ENCODE results near the gene MAGI2. TPM values are rescaled to one million over a fixed set of nuclear protein-coding genes. Genes with fewer than 3 reads are reported as not detected.

The MAGI2 gene
- total RNA-seq, 1 experiment from 2014 or later, result 0.25 TPM

DNA sequence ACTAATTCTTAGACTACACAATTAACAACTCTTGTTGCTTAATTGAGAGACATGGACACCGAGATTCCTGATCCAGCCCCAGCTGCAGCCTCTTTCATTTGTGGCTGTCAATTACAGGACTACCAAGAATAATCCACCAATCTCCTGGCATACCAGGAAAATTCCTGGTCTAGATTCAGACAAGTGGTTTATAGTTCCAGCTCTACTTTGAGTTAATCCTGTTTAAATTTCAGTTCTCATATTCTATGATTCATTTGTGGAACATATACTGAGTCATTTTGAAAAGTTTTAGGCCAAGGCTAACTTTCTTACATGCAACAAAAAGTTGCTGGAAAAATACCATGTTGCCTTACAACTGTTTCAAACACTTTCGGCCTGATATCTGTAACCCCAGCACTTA, 253.5 kb downstream of the MAGI2 start:
- Mint-ChIP-seq H3K27me3 (ENCODE audit: insufficient read depth, unreplicated experiment) (no peaks in the 10 kb centered on the region), H3K4me3 (ENCODE audit: unreplicated experiment) (no peak overlapping the region), H3K27ac (ENCODE audit: unreplicated experiment) (no peak overlapping the region), H3K4me1 (ENCODE audit: low read depth, unreplicated experiment) (no peaks in the 10 kb centered on the region), H3K36me3 (ENCODE audit: insufficient read depth, unreplicated experiment) (no peaks in the 10 kb centered on the region), H3K9me3 (ENCODE audit: unreplicated experiment) (no peaks in the 10 kb centered on the region)
- ChIA-PET CTCF (no interaction called here), POLR2A (no interaction called here)
- Histone ChIP-seq H3K36me3 (ENCODE audit: control insufficient read depth, insufficient read depth, low read length) (no peaks in the 10 kb centered on the region), H3K4me1 (no peaks in the 10 kb centered on the region), H3K4me3 (ENCODE audit: low read depth, low read length) (no peak overlapping the region), H3K27me3 (replicated peaks; ENCODE audit: control insufficient read depth, insufficient read depth, low read length) (no peaks in the 10 kb centered on the region), H3K9me3 (no peaks in the 10 kb centered on the region)
- no peak for DNase-seq
- BruUV-seq (replicated peaks), result no TSS peak
- TF ChIP-seq, protein P1, sequence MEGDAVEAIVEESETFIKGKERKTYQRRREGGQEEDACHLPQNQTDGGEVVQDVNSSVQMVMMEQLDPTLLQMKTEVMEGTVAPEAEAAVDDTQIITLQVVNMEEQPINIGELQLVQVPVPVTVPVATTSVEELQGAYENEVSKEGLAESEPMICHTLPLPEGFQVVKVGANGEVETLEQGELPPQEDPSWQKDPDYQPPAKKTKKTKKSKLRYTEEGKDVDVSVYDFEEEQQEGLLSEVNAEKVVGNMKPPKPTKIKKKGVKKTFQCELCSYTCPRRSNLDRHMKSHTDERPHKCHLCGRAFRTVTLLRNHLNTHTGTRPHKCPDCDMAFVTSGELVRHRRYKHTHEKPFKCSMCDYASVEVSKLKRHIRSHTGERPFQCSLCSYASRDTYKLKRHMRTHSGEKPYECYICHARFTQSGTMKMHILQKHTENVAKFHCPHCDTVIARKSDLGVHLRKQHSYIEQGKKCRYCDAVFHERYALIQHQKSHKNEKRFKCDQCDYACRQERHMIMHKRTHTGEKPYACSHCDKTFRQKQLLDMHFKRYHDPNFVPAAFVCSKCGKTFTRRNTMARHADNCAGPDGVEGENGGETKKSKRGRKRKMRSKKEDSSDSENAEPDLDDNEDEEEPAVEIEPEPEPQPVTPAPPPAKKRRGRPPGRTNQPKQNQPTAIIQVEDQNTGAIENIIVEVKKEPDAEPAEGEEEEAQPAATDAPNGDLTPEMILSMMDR (IDR thresholded peaks at IDR 0.05; ENCODE audit: insufficient read depth in 1 of 2, low read depth in 1 of 2, low read length in 1 of 2, severe bottlenecking in 1 of 2, unreplicated experiment in 1 of 2), result no peak
- intact Hi-C loops (cut with micrococcal nuclease; ENCODE audit: unreplicated experiment), result no loop called here

DNA sequence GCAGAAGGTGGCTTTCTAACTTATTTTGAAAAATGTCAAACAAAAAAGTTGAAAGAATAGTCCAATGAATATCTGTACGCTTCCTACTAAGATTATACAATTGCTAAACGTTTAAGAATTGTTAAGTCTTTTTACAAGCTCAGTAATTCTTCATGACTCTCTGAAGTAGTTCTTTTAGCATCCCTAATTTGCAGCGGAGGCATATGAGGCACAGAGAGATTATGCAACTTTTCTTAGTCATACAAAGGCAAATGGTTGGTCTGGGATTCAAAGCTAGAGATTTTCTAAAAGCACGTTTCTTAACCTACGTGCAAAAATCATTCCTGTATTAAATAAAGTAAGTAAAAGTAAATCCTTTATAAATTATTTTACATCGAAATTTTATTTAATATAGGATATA, 254.2 kb downstream of the MAGI2 start:
- no peak for DNase-seq
- Mint-ChIP-seq H3K4me3 (ENCODE audit: unreplicated experiment) (no peak overlapping the region), H3K9me3 (ENCODE audit: unreplicated experiment) (no peaks in the 10 kb centered on the region), H3K27me3 (ENCODE audit: insufficient read depth, unreplicated experiment) (no peaks in the 10 kb centered on the region), H3K27ac (ENCODE audit: unreplicated experiment) (no peak overlapping the region), H3K36me3 (ENCODE audit: insufficient read depth, unreplicated experiment) (no peaks in the 10 kb centered on the region), H3K4me1 (ENCODE audit: low read depth, unreplicated experiment) (no peaks in the 10 kb centered on the region)
- CTCF ChIA-PET, result no interaction called here
- H3K36me3 ChIP-seq (ENCODE audit: control insufficient read depth, insufficient read depth, low read length), result no peaks in the 10 kb centered on the region
- intact Hi-C loops (cut with micrococcal nuclease; ENCODE audit: unreplicated experiment), result no loop called here
- POLR2A ChIA-PET, result no interaction called here
- no TSS peak for BruUV-seq (replicated peaks)
- no peaks in the 10 kb centered on the region for H3K9me3 ChIP-seq
- H3K4me3 ChIP-seq (ENCODE audit: low read depth, low read length), result no peak overlapping the region
- H3K27me3 ChIP-seq (replicated peaks; ENCODE audit: control insufficient read depth, insufficient read depth, low read length), result no peaks in the 10 kb centered on the region
- TF ChIP-seq, protein P1 (IDR thresholded peaks at IDR 0.05; ENCODE audit: insufficient read depth in 1 of 2, low read depth in 1 of 2, low read length in 1 of 2, severe bottlenecking in 1 of 2, unreplicated experiment in 1 of 2), result no peak
- no peaks in the 10 kb centered on the region for H3K4me1 ChIP-seq

DNA sequence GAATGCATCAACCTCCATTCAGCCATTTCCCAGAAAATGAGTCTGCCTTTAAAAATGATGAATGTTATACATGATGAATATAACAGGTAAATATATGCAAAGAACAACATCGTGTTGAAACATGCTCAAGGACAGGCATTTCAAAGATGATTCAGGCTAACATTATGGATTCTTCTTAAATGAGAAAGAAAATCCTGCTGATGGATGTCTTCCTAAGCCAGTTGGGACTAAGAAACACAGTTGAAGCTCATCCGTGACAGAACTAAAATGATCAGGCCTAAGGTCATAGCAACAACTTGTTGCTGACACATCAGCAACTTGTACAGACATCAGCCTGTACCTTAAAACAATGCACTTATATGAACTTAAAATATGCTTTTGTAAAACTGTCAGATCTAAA, 267.9 kb downstream of the MAGI2 start:
- Histone ChIP-seq H3K4me3 (ENCODE audit: low read depth, low read length) (no peak overlapping the region), H3K36me3 (ENCODE audit: control insufficient read depth, insufficient read depth, low read length) (no peaks in the 10 kb centered on the region), H3K9me3 (no peaks in the 10 kb centered on the region), H3K4me1 (no peaks in the 10 kb centered on the region), H3K27me3 (replicated peaks; ENCODE audit: control insufficient read depth, insufficient read depth, low read length) (no peaks in the 10 kb centered on the region)
- H3K4me1 Mint-ChIP-seq (ENCODE audit: low read depth, unreplicated experiment), result peaks cover 2% of the 10 kb centered on the region
- BruUV-seq (replicated peaks), result no TSS peak
- H3K9me3 Mint-ChIP-seq (ENCODE audit: unreplicated experiment), result peaks cover 4% of the 10 kb centered on the region
- DNase-seq, result no peak
- H3K27me3 Mint-ChIP-seq (ENCODE audit: insufficient read depth, unreplicated experiment), result no peaks in the 10 kb centered on the region
- ChIA-PET CTCF (no interaction called here), POLR2A (no interaction called here)
- H3K36me3 Mint-ChIP-seq (ENCODE audit: insufficient read depth, unreplicated experiment), result no peaks in the 10 kb centered on the region
- H3K4me3 Mint-ChIP-seq (ENCODE audit: unreplicated experiment), result no peak overlapping the region
- TF ChIP-seq, protein P1 (IDR thresholded peaks at IDR 0.05; ENCODE audit: insufficient read depth in 1 of 2, low read depth in 1 of 2, low read length in 1 of 2, severe bottlenecking in 1 of 2, unreplicated experiment in 1 of 2), result no peak
- intact Hi-C loops (cut with micrococcal nuclease; ENCODE audit: unreplicated experiment), result no loop called here
- H3K27ac Mint-ChIP-seq (ENCODE audit: unreplicated experiment), result no peak overlapping the region
